Measurements from ENCODE around the gene PSIP1. TPM values are rescaled to one million over a fixed set of nuclear protein-coding genes. Genes with fewer than 3 reads are reported as not detected.
"Not testable (repeated sequence)": the region's sequence is repeated elsewhere in the genome, so short reads cannot be mapped to it uniquely, and the experiment has no call there.

PSIP1 gene
- total RNA-seq, 8 experiments from 2014 or later = 39.4 to 187 (median 124) TPM

GRCh38 chr9:15453956-15454355 lies 56.8 kb downstream of the PSIP1 start:
- no peak for ATAC-seq (replicated peaks in 6 of 8)
- H3K4me1 ChIP-seq (replicated peaks in 1 of 2) = no peaks in the 10 kb centered on the region
- 75 to 100% (median 93%) methylated on average over 2 to 4 of the region's 5 CpGs; no CpG with 5 or more reads in 3 of the 10 experiments for WGBS, 10 experiments
- in situ Hi-C loops (cut with MboI; ENCODE audit: low pct_unique_long_range_greater_than_20kb in 2 of 9, low sequenced_read_pairs in 9 of 9, unreplicated experiment in 9 of 9) = loop anchor here in 1 of 9 experiments (10.0 kb wide), 1 partner anchor 161 kb away; no protein-coding TSS in a partner anchor
- H3K27ac ChIP-seq = no peak overlapping the region
- H3K4me3 ChIP-seq = no peak overlapping the region

GRCh38 chr9:15444141-15444540 lies 66.6 kb downstream of the PSIP1 start:
- WGBS, 10 experiments = 90 to 100% (median 100%) methylated on average over 1 to 3 of the region's 3 CpGs; no CpG with 5 or more reads in 1 of the 10 experiments
- in situ Hi-C loops (cut with MboI; ENCODE audit: low pct_unique_long_range_greater_than_20kb in 2 of 9, low sequenced_read_pairs in 9 of 9, unreplicated experiment in 9 of 9) = no loop called here
- Histone ChIP-seq H3K27ac (no peak overlapping the region), H3K4me1 (replicated peaks in 1 of 2) (no peaks in the 10 kb centered on the region), H3K4me3 (no peak overlapping the region)
- no peak for ATAC-seq (replicated peaks in 6 of 8)

GRCh38 chr9:15442264-15442663 lies 68.5 kb downstream of the PSIP1 start:
- no CpG with 5 or more reads among the region's 33 CpGs for WGBS, 10 experiments
- ATAC-seq (replicated peaks in 6 of 8); H3K4me3 ChIP-seq; in situ Hi-C loops (cut with MboI; ENCODE audit: low pct_unique_long_range_greater_than_20kb in 2 of 9, low sequenced_read_pairs in 9 of 9, unreplicated experiment in 9 of 9); H3K27ac ChIP-seq; H3K4me1 ChIP-seq (replicated peaks in 1 of 2): not testable (repeated sequence)

DNA sequence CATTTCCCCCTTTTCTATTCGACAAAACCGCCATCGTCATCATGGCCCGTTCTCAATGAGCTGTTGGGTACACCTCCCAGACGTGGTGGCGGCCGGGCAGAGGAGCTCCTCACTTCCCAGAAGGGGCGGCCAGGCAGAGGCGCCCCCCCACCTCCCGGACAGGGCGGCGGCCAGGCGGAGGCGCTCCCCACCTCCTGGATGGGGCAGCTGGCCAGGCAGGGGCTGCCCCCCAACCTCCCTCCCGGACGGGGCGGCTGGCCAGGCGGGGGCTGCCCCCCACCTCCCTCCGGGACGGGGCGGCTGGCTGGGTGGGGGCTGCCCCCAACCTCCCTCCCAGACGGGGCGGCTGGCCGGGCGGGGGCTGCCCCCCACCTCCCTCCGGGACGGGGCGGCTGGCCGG lies 68.9 kb downstream of the PSIP1 start:
- H3K4me1 ChIP-seq (replicated peaks in 1 of 2); in situ Hi-C loops (cut with MboI; ENCODE audit: low pct_unique_long_range_greater_than_20kb in 2 of 9, low sequenced_read_pairs in 9 of 9, unreplicated experiment in 9 of 9); H3K27ac ChIP-seq; H3K4me3 ChIP-seq; ATAC-seq (replicated peaks in 6 of 8): not testable (repeated sequence)
- no CpG with 5 or more reads among the region's 29 CpGs for WGBS, 10 experiments

DNA sequence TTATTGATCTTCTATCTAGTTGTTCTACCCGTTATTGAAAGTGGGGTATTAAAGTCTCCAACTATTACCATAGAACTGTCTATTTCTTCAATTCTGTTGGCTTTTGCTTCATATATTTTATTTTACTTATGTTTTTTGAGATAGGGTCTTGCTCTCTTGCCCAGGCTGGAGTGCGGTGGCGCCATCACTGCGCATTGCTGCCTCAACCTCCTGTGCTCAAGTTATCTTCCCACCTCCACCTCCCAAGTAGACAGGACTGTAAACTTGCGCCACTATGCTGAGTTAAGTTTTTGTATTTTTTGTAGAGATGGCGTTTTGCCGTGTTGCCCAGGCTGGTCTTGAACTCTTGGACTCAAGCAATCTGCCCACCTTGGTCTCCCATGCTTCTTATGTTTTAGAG lies 71.9 kb downstream of the PSIP1 start:
- H3K27ac ChIP-seq = no peak overlapping the region
- no peak overlapping the region for H3K4me3 ChIP-seq
- in situ Hi-C loops (cut with MboI; ENCODE audit: low pct_unique_long_range_greater_than_20kb in 2 of 9, low sequenced_read_pairs in 9 of 9, unreplicated experiment in 9 of 9) = no loop called here
- no peaks in the 10 kb centered on the region for H3K4me1 ChIP-seq (replicated peaks in 1 of 2)
- ATAC-seq (replicated peaks in 6 of 8) = no peak
- 86 to 100% (median 98%) methylated on average over 1 to 7 of the region's 7 CpGs for WGBS, 10 experiments

DNA sequence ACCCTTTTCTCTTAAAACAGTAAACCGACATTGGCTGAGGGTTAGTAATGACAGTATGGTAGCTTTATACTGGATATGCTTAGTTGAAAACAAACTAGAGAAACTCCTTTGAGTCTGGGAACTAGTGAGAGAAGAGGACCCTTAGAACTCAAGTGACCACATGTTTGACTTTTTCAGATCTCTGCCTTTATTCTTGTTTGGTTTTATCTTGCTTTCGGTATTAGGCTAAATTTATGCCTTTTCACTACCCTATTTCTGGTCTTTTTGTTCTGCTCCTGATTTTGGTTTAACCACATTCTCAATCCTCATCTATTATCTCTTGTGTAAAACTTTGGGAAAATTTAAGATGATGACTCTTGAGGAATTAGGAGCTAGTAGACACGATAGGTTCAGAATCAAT lies 77.1 kb downstream of the PSIP1 start:
- Histone ChIP-seq H3K4me1 (replicated peaks in 1 of 2) (no peaks in the 10 kb centered on the region), H3K4me3 (no peak overlapping the region), H3K27ac (no peak overlapping the region)
- in situ Hi-C loops (cut with MboI; ENCODE audit: low pct_unique_long_range_greater_than_20kb in 2 of 9, low sequenced_read_pairs in 9 of 9, unreplicated experiment in 9 of 9) = no loop called here
- 75 to 100% (median 97%) methylated on average over 1 to 3 of the region's 3 CpGs for WGBS, 10 experiments
- no peak for ATAC-seq (replicated peaks in 6 of 8)

- in situ Hi-C loops (cut with MboI; ENCODE audit: low pct_unique_long_range_greater_than_20kb in 2 of 9, low sequenced_read_pairs in 9 of 9, unreplicated experiment in 9 of 9) = no loop called here
- ATAC-seq (replicated peaks in 6 of 8) = no peak
Observed at GRCh38 chr9:15433191-15433590, 77.6 kb downstream of the PSIP1 start.

GRCh38 chr9:15430920-15431844 lies 79.6 kb downstream of the PSIP1 start:
- 0 to 63% (median 41%) methylated on average over 1 to 5 of the region's 5 CpGs for WGBS, 10 experiments
- no peak overlapping the region for H3K27ac ChIP-seq
- no peaks in the 10 kb centered on the region for H3K4me1 ChIP-seq (replicated peaks in 1 of 2)
- in situ Hi-C loops (cut with MboI; ENCODE audit: low pct_unique_long_range_greater_than_20kb in 2 of 9, low sequenced_read_pairs in 9 of 9, unreplicated experiment in 9 of 9) = no loop called here
- no peak overlapping the region for H3K4me3 ChIP-seq
- ATAC-seq (replicated peaks in 6 of 8) = peak in 6 of 8 experiments; percentile 16 to 72 (median 50)

More at GRCh38 chr9:15433191-15433590, 77.6 kb downstream of the PSIP1 start:
- 59 to 100% (median 92%) methylated on average over 2 to 4 of the region's 4 CpGs for WGBS, 10 experiments
- H3K27ac ChIP-seq = no peak overlapping the region
- no peak overlapping the region for H3K4me3 ChIP-seq
- H3K4me1 ChIP-seq (replicated peaks in 1 of 2) = no peaks in the 10 kb centered on the region

GRCh38 chr9:15427702-15428101 lies 83.1 kb downstream of the PSIP1 start:
- 87 to 100% (median 100%) methylated on average over 1 to 7 of the region's 7 CpGs; no CpG with 5 or more reads in 5 of the 10 experiments for WGBS, 10 experiments
- ATAC-seq (replicated peaks in 6 of 8); H3K4me1 ChIP-seq (replicated peaks in 1 of 2); in situ Hi-C loops (cut with MboI; ENCODE audit: low pct_unique_long_range_greater_than_20kb in 2 of 9, low sequenced_read_pairs in 9 of 9, unreplicated experiment in 9 of 9); H3K4me3 ChIP-seq; H3K27ac ChIP-seq: not testable (repeated sequence)

- no peak overlapping the region for H3K4me3 ChIP-seq
- H3K4me1 ChIP-seq (replicated peaks in 1 of 2) = peaks cover 5 to 13% of the 10 kb centered on the region in 2 donors
- ATAC-seq (replicated peaks in 6 of 8) = no peak
- no peak overlapping the region for H3K27ac ChIP-seq
- 87 to 100% (median 97%) methylated on average over 1 to 7 of the region's 8 CpGs; no CpG with 5 or more reads in 1 of the 10 experiments for WGBS, 10 experiments
- in situ Hi-C loops (cut with MboI; ENCODE audit: low pct_unique_long_range_greater_than_20kb in 2 of 9, low sequenced_read_pairs in 9 of 9, unreplicated experiment in 9 of 9) = no loop called here
Observed at GRCh38 chr9:15426019-15426418, 84.8 kb downstream of the PSIP1 start.

DNA sequence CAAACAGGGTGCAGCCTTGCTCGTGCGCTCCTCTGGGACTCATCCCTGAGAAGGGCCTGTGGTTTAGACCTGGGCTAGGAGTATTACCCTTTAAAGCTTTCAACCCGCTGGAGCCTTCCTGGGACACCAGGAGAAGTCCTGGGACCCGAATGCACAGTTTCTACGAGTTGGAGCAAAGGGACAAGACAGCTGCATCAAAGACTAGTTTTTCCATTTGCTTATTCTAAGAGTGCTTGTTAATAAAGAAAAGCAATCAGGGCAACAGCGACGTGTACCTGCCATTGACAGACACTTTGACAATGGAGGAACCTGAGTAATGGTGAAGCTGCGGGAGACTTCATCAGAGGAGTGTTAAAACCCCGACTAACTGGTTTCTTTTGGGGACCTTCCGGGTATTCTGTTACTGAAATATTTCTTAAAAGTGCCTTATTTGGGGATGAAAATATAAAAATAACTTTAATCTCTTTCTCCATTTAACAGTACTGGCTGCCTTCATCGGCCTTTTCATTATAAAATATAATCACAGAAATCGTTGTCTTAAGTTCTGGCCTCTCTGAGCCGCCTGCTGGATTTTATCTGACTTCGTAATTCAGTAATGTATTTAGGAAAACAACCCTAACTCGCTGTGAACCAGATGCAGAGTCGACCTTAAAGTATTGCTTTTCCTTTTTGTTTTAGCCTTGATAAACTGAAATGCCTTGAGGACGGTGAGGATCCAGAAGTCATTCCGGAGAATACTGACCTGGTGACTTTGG lies 87.4 kb downstream of the PSIP1 start:
- ATAC-seq (replicated peaks in 6 of 8) = peak in 2 of 8 experiments; percentile 1 to 42
- H3K4me1 ChIP-seq (replicated peaks in 1 of 2) = peaks cover 5 to 13% of the 10 kb centered on the region in 2 donors
- peak overlapping the region; percentile 75 to 91 (median 89) for H3K4me3 ChIP-seq
- peak overlapping the region; percentile 87 to 92 for H3K27ac ChIP-seq
- in situ Hi-C loops (cut with MboI; ENCODE audit: low pct_unique_long_range_greater_than_20kb in 2 of 9, low sequenced_read_pairs in 9 of 9, unreplicated experiment in 9 of 9) = loop anchor here in 1 of 9 experiments (25.0 kb wide), 1 partner anchor 136 kb away; no protein-coding TSS in a partner anchor
- WGBS, 10 experiments = 0 to 9% (median 3%) methylated on average over 7 to 17 of the region's 18 CpGs; no CpG with 5 or more reads in 1 of the 10 experiments

GRCh38 chr9:15422372-15423230 lies 88.2 kb downstream of the PSIP1 start, which contains the start of gene SNAPC3:
Gene SNAPC3 (plus strand): TSS chr9:15422876. CDS start chr9:15422880, 4 bp downstream.
- 0 to 23% (median 4%) methylated on average over 1 to 14 of the region's 70 CpGs; no CpG with 5 or more reads in 3 of the 10 experiments for WGBS, 10 experiments
- peak within 1 kb of the TSS; percentile 92 to 95 for H3K27ac ChIP-seq
- ATAC-seq (replicated peaks in 6 of 8) = peak; percentile 93 to 98 (median 98)

More at GRCh38 chr9:15422372-15423230, 88.2 kb downstream of the PSIP1 start, which contains the start of gene SNAPC3:
- Histone ChIP-seq H3K4me1 (replicated peaks in 1 of 2) (peaks cover 5 to 13% of the 10 kb centered on the region in 2 donors), H3K4me3 (peak within 1 kb of the TSS; percentile 75 to 91 (median 89))
- in situ Hi-C loops (cut with MboI; ENCODE audit: low pct_unique_long_range_greater_than_20kb in 2 of 9, low sequenced_read_pairs in 9 of 9, unreplicated experiment in 9 of 9) = loop anchor here in 1 of 9 experiments (25.0 kb wide), 1 partner anchor 135 kb away; no protein-coding TSS in a partner anchor

Data from motor neuron (in vitro differentiated cells).